Stimulated activated naive CD4-positive, alpha-beta T cell treated with Interleukin-2 at 50 U/mL for 16 hours (primary cell): ENCODE measurements around the gene DAB2IP.

ENCODE experiments used
- DNase-seq: peaks from one replicate; lab custom pipeline; 2025; lab: John Stamatoyannopoulos, UW

Gene DAB2IP

GRCh38 chr9:121797081-121797480 lies 145.6 kb downstream of the DAB2IP start:
- no peak for DNase-seq

- no peak for DNase-seq
These were observed 147.5 kb downstream of the DAB2IP start for GRCh38 chr9:121798941-121799340.

- DNase-seq = no peak
These were observed 148.9 kb downstream of the DAB2IP start for GRCh38 chr9:121800376-121800775.

- no peak for DNase-seq
These were observed 150.1 kb downstream of the DAB2IP start for GRCh38 chr9:121801579-121801978.

- no peak for DNase-seq
These were observed 151.3 kb downstream of the DAB2IP start for GRCh38 chr9:121802753-121803152.

- no peak for DNase-seq
These were observed 155.8 kb downstream of the DAB2IP start for GRCh38 chr9:121807069-121807822.

GRCh38 chr9:121807823-121808278 lies 156.4 kb downstream of the DAB2IP start:
- no peak for DNase-seq

- no peak for DNase-seq
These were observed 157.3 kb downstream of the DAB2IP start for GRCh38 chr9:121808781-121809180.

- DNase-seq = no peak
These were observed 158.1 kb downstream of the DAB2IP start for GRCh38 chr9:121809356-121810050.

- no peak for DNase-seq
These were observed 159.1 kb downstream of the DAB2IP start for GRCh38 chr9:121810489-121810888.

GRCh38 chr9:121811140-121811539 lies 159.7 kb downstream of the DAB2IP start:
- no peak for DNase-seq

GRCh38 chr9:121811751-121812150 lies 160.3 kb downstream of the DAB2IP start:
- no peak for DNase-seq

GRCh38 chr9:121812159-121812735 lies 160.8 kb downstream of the DAB2IP start:
- DNase-seq = no peak

- no peak for DNase-seq
These were observed 162.2 kb downstream of the DAB2IP start for GRCh38 chr9:121813519-121814210.

GRCh38 chr9:121814594-121814993 lies 163.2 kb downstream of the DAB2IP start:
- no peak for DNase-seq

- DNase-seq = no peak
These were observed 163.7 kb downstream of the DAB2IP start for GRCh38 chr9:121815084-121815483.

- no peak for DNase-seq
These were observed 164.4 kb downstream of the DAB2IP start for GRCh38 chr9:121815546-121816448.

- DNase-seq = no peak
These were observed 165.0 kb downstream of the DAB2IP start for GRCh38 chr9:121816449-121816817.

GRCh38 chr9:121816845-121817450 lies 165.5 kb downstream of the DAB2IP start:
- DNase-seq = no peak

- no peak for DNase-seq
These were observed 166.0 kb downstream of the DAB2IP start for GRCh38 chr9:121817476-121817875.
